ENCODE results near the gene KAT2A.

GRCh38 chr17:42160531-42160910 lies 39.4 kb upstream of the KAT2A start:
- TF ChIP-seq GATA3 (IDR thresholded peaks at IDR 0.05; ENCODE audit: low read depth, low read length) (no peak), GATA2 (IDR thresholded peaks at IDR 0.05; ENCODE audit: low read depth, low read length) (no peak)
